ENCODE measurements around the gene TM2D1.

TM2D1 gene

DNA sequence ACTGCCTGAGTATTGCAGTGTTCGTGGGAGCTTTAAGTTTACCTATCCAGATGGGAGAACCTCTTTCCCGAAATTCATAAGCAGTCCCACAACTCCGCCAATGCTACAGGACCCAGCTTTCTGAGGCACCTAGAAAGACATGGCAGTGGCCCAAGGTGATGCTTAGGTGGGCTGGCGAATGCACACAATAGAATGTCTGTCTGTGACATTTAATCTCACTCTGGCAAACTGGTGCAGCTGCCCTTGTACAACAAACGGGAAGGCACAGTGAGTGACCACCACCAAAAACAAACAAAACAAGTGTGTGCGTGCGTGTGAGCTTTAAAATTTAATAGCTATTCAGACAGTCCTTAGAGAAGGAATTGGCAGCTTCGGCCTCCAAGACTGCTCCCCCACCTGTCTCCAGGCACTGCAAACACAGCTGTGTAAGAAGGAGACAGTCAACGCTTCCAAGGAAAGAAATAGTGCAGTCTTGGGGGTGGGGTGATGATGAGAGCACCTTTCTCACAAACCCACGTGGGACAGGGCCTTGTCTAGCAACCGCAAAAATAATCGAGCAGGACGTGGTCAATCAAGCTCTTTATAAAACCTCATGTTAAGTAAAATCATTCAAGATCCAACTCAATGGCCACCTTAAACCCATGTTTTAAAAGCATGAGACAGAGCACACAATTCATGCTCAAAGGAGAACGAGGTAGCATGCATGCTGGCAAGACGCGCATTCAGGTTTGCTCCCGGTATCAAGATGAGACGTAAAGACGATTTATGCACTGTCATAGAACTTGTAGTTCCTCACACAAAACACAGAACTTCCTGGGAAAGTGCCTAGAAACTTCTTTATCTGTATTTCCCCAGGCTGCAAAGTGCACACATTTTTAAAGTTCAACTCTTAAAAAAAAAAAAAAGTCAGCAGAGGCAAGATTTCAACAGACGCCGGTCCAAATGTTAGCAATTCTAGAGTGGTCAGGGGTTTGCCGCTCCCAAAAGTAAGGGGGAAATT, 84.1 kb downstream of the TM2D1 start:
- Histone ChIP-seq H3K4me3 (ENCODE audit: low read length) (no peak overlapping the region), H3K27me3 (ENCODE audit: control insufficient read depth, insufficient read depth, low read length) (peaks cover 11% of the 10 kb centered on the region), H3K36me3 (ENCODE audit: control insufficient read depth, low read depth, low read length) (no peaks in the 10 kb centered on the region), H3K4me1 (ENCODE audit: control insufficient read depth, low read depth, low read length) (peaks cover 11% of the 10 kb centered on the region), H3K9ac (ENCODE audit: low read length) (no peak overlapping the region), H3K9me3 (ENCODE audit: control insufficient read depth, low read depth, low read length) (no peaks in the 10 kb centered on the region), H3K27ac (ENCODE audit: low read length) (no peak overlapping the region)

- Histone ChIP-seq H3K4me1 (ENCODE audit: control insufficient read depth, low read depth, low read length) (peaks cover 11% of the 10 kb centered on the region), H3K27me3 (ENCODE audit: control insufficient read depth, insufficient read depth, low read length) (peaks cover 11% of the 10 kb centered on the region), H3K27ac (ENCODE audit: low read length) (no peak overlapping the region), H3K36me3 (ENCODE audit: control insufficient read depth, low read depth, low read length) (no peaks in the 10 kb centered on the region), H3K9ac (ENCODE audit: low read length) (no peak overlapping the region), H3K4me3 (ENCODE audit: low read length) (no peak overlapping the region), H3K9me3 (ENCODE audit: control insufficient read depth, low read depth, low read length) (no peaks in the 10 kb centered on the region)
Observed at GRCh38 chr1:61639608-61640336, 85.2 kb downstream of the TM2D1 start.

GRCh38 chr1:61638911-61639605, 85.9 kb downstream of the TM2D1 start:
- H3K4me3 ChIP-seq (ENCODE audit: low read length) = no peak overlapping the region
- no peaks in the 10 kb centered on the region for H3K9me3 ChIP-seq (ENCODE audit: control insufficient read depth, low read depth, low read length)
- H3K27ac ChIP-seq (ENCODE audit: low read length) = no peak overlapping the region
- H3K4me1 ChIP-seq (ENCODE audit: control insufficient read depth, low read depth, low read length) = peaks cover 11% of the 10 kb centered on the region
- H3K36me3 ChIP-seq (ENCODE audit: control insufficient read depth, low read depth, low read length) = no peaks in the 10 kb centered on the region
- peaks cover 11% of the 10 kb centered on the region for H3K27me3 ChIP-seq (ENCODE audit: control insufficient read depth, insufficient read depth, low read length)
- no peak overlapping the region for H3K9ac ChIP-seq (ENCODE audit: low read length)

GRCh38 chr1:61638296-61638695, 86.6 kb downstream of the TM2D1 start:
- Histone ChIP-seq H3K27ac (ENCODE audit: low read length) (no peak overlapping the region), H3K9me3 (ENCODE audit: control insufficient read depth, low read depth, low read length) (no peaks in the 10 kb centered on the region), H3K27me3 (ENCODE audit: control insufficient read depth, insufficient read depth, low read length) (peaks cover 11% of the 10 kb centered on the region), H3K36me3 (ENCODE audit: control insufficient read depth, low read depth, low read length) (no peaks in the 10 kb centered on the region), H3K9ac (ENCODE audit: low read length) (no peak overlapping the region), H3K4me1 (ENCODE audit: control insufficient read depth, low read depth, low read length) (peaks cover 11% of the 10 kb centered on the region), H3K4me3 (ENCODE audit: low read length) (no peak overlapping the region)

- peaks cover 11% of the 10 kb centered on the region for H3K27me3 ChIP-seq (ENCODE audit: control insufficient read depth, insufficient read depth, low read length)
- no peak overlapping the region for H3K4me3 ChIP-seq (ENCODE audit: low read length)
- no peaks in the 10 kb centered on the region for H3K36me3 ChIP-seq (ENCODE audit: control insufficient read depth, low read depth, low read length)
- H3K9me3 ChIP-seq (ENCODE audit: control insufficient read depth, low read depth, low read length) = no peaks in the 10 kb centered on the region
- H3K9ac ChIP-seq (ENCODE audit: low read length) = no peak overlapping the region
- peaks cover 11% of the 10 kb centered on the region for H3K4me1 ChIP-seq (ENCODE audit: control insufficient read depth, low read depth, low read length)
- H3K27ac ChIP-seq (ENCODE audit: low read length) = no peak overlapping the region
Observed at GRCh38 chr1:61637470-61637869, 87.5 kb downstream of the TM2D1 start.

- H3K27me3 ChIP-seq (ENCODE audit: control insufficient read depth, insufficient read depth, low read length) = peaks cover 11% of the 10 kb centered on the region
Observed at GRCh38 chr1:61636814-61637213, 88.1 kb downstream of the TM2D1 start.

DNA sequence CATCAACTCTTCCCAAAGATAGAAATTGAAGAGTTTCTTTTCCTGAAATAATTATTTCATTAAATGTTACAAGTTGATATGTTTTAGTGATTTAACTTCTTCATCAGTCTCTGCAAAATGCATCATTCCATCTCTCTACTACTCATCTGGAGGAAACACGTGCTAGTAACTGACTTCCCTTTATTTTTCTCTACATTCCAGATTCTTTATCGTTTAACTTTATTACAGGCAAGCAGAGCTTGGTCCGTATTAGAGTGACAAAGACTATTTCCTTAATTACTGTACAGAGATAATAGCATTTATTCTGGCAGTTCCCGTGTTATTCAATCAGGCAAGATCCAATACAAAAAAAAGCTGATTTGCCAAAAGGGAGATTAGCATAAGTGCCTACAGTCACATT, 88.6 kb downstream of the TM2D1 start:
- H3K9ac ChIP-seq (ENCODE audit: low read length) = no peak overlapping the region
- no peaks in the 10 kb centered on the region for H3K9me3 ChIP-seq (ENCODE audit: control insufficient read depth, low read depth, low read length)
- H3K36me3 ChIP-seq (ENCODE audit: control insufficient read depth, low read depth, low read length) = no peaks in the 10 kb centered on the region
- no peak overlapping the region for H3K4me3 ChIP-seq (ENCODE audit: low read length)
- peaks cover 7% of the 10 kb centered on the region for H3K4me1 ChIP-seq (ENCODE audit: control insufficient read depth, low read depth, low read length)
- H3K27ac ChIP-seq (ENCODE audit: low read length) = no peak overlapping the region
- peaks cover 10% of the 10 kb centered on the region for H3K27me3 ChIP-seq (ENCODE audit: control insufficient read depth, insufficient read depth, low read length)

More at GRCh38 chr1:61636814-61637213, 88.1 kb downstream of the TM2D1 start:
- no peak overlapping the region for H3K27ac ChIP-seq (ENCODE audit: low read length)
- H3K36me3 ChIP-seq (ENCODE audit: control insufficient read depth, low read depth, low read length) = no peaks in the 10 kb centered on the region
- H3K9me3 ChIP-seq (ENCODE audit: control insufficient read depth, low read depth, low read length) = no peaks in the 10 kb centered on the region
- H3K9ac ChIP-seq (ENCODE audit: low read length) = no peak overlapping the region
- H3K4me1 ChIP-seq (ENCODE audit: control insufficient read depth, low read depth, low read length) = peaks cover 7% of the 10 kb centered on the region
- no peak overlapping the region for H3K4me3 ChIP-seq (ENCODE audit: low read length)

- Histone ChIP-seq H3K27ac (ENCODE audit: low read length) (no peak overlapping the region), H3K4me1 (ENCODE audit: control insufficient read depth, low read depth, low read length) (peaks cover 7% of the 10 kb centered on the region), H3K9me3 (ENCODE audit: control insufficient read depth, low read depth, low read length) (no peaks in the 10 kb centered on the region), H3K4me3 (ENCODE audit: low read length) (no peak overlapping the region), H3K36me3 (ENCODE audit: control insufficient read depth, low read depth, low read length) (no peaks in the 10 kb centered on the region), H3K9ac (ENCODE audit: low read length) (no peak overlapping the region), H3K27me3 (ENCODE audit: control insufficient read depth, insufficient read depth, low read length) (peaks cover 2% of the 10 kb centered on the region)
Observed at GRCh38 chr1:61635557-61635956, 89.4 kb downstream of the TM2D1 start.

GRCh38 chr1:61631436-61631835, 93.5 kb downstream of the TM2D1 start:
- H3K4me3 ChIP-seq (ENCODE audit: low read length) = no peak overlapping the region
- H3K9me3 ChIP-seq (ENCODE audit: control insufficient read depth, low read depth, low read length) = no peaks in the 10 kb centered on the region
- no peaks in the 10 kb centered on the region for H3K36me3 ChIP-seq (ENCODE audit: control insufficient read depth, low read depth, low read length)
- no peak overlapping the region for H3K27ac ChIP-seq (ENCODE audit: low read length)
- no peak overlapping the region for H3K9ac ChIP-seq (ENCODE audit: low read length)
- H3K4me1 ChIP-seq (ENCODE audit: control insufficient read depth, low read depth, low read length) = peaks cover under 1% of the 10 kb centered on the region
- H3K27me3 ChIP-seq (ENCODE audit: control insufficient read depth, insufficient read depth, low read length) = no peaks in the 10 kb centered on the region

All from iPS-18a (cell line).